IPS-NIHi7 (cell line): ENCODE data around the gene SIRPG.
"Not testable (repeated sequence)": the region's sequence is repeated elsewhere in the genome, so short reads cannot be mapped to it uniquely, and the experiment has no call there.

Source experiments
- DNase-seq: peaks from one replicate; pipeline ENCODE4 v3.0.0; 2012; ENCODE audit warnings: mixed read lengths; ENCODE audit errors: extremely low spot score

SIRPG gene

GRCh38 chr20:1671891-1672669 lies 14.5 kb upstream of the SIRPG start:
- no peak for DNase-seq

DNA sequence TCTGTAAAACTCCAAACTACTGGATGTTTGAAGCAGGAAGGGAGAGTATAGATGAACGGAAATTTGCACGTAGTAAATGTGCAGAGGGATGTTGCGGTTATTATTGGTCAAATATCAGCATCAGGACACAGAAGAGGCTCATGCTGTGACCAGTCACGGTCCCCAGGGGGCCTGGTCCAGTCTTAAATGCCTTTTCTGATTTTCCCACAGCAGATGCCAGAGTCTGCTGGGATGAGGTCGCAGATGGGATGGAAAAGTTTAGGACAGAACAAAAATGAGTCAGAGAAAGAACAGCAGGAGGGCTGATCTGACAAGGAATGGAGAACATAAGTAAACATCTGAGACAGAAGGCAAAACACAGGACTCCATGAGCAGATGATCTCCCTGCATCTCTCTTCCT lies 11.7 kb upstream of the SIRPG start:
- no peak for DNase-seq

DNA sequence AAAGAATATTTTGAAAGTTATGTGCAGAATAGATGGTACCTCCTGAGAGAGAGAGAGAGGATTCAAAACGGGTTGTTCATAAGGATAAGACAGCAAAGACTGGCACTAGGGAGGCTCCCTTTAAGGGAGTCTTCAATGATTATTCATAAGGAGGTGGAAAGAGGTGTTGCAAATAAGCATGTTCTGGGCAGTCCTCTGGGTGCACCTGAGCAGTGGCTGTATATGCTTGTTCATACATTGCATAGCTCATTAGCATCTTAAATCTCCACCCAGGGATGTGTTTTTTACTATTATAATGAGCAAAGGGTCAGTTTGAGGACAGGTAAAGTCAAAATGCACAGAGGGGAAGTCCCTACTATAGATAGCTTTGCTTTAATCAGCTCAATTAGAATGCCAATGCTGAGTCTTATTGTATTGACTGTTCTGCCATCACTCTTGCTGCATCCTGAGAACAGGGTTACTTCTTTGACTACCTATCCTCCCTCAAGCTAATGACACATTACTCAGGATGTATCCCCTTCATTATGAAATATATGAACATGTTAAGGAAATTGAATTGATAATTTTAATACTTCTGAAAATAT lies 10.0 kb upstream of the SIRPG start:
- no peak for DNase-seq

GRCh38 chr20:1666802-1667201 lies 9.2 kb upstream of the SIRPG start:
- no peak for DNase-seq

- DNase-seq, result no peak
These were observed 7.8 kb upstream of the SIRPG start for GRCh38 chr20:1665345-1665744.

GRCh38 chr20:1664911-1665310 lies 7.3 kb upstream of the SIRPG start:
- no peak for DNase-seq

GRCh38 chr20:1663917-1664316 lies 6.3 kb upstream of the SIRPG start:
- no peak for DNase-seq

DNA sequence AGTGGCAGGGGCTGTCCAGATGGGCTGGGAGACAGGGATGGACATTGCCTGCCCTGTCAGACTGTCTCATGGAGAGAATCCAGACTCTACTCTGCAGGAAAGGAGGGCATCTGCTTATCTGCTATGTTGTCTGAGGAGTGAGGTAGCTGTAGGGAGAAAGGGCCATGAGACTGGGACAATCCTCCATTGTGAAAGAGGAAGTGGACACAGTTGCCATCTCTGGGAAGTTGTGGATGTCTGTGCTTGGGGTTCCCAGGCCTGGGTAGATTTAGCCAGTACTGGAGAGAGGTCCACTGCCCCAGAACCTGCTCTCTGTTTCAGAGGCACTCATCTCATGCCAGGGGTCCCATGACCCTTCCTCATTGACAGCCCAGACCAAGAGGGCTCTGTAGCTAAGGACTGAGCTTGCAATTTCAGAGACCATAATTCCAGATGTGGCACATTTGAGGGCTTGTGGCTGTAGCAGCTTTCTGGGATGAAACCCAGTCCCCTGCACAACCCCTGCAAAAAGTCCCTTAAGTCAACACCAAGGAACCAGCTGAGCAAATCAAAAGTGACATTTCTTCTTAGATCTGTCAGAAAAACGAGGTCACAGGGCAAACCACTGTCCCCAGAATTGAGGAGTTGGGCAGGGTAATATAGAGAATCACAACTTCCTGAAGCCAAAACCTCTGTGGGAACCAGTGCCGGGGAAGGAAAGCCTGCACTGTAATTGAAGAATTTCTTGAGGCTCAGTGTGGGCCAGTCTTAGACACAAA lies 4.1 kb upstream of the SIRPG start:
- no peak for DNase-seq

DNA sequence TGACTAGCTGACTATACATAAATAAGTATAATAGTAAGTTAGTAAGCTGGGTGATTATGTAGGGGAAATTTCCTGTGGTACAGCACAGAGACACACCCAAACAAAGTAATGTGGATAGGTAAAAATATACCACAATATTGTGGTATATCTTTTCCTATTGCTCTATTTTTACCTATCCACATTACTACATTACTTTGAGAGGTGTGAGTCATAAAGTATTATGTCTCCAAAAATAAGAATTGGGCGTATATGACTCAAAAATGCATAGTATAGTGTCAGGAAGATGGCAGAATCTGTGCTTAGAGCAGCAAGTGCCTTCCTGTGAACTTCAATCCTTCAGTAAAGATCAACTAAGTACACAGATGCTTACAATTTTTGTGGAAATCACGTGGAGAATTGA lies 2.7 kb upstream of the SIRPG start:
- no peak for DNase-seq

GRCh38 chr20:1656844-1657243 lies 735 bp downstream of the SIRPG start:
- DNase-seq, result no peak

- DNase-seq, result no peak
These were observed 2.6 kb downstream of the SIRPG start for GRCh38 chr20:1654996-1655395.

- no peak for DNase-seq
These were observed 4.6 kb downstream of the SIRPG start for GRCh38 chr20:1652960-1653359.

GRCh38 chr20:1652104-1652503 lies 5.5 kb downstream of the SIRPG start:
- DNase-seq, result no peak

- no peak for DNase-seq
These were observed 6.1 kb downstream of the SIRPG start for GRCh38 chr20:1651268-1652058.

DNA sequence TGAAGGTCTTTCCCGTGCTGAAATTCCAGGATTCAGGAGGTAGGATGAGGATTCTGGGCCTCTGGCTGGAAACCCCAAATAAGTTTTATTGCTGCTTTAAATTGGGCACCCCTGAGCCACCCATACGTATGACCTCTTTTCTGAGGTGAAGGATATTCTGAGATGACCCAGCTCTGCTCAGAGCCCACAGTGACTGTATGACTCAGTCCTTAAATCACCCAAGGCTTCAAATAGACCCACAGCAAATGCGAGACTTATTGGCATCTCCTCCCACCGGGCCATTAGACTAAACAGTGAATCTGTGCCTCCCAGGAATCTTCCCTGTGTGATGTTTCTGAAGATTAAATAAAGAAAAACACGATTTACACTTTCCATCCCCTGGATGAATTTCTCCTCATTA lies 9.5 kb downstream of the SIRPG start:
- no peak for DNase-seq

DNA sequence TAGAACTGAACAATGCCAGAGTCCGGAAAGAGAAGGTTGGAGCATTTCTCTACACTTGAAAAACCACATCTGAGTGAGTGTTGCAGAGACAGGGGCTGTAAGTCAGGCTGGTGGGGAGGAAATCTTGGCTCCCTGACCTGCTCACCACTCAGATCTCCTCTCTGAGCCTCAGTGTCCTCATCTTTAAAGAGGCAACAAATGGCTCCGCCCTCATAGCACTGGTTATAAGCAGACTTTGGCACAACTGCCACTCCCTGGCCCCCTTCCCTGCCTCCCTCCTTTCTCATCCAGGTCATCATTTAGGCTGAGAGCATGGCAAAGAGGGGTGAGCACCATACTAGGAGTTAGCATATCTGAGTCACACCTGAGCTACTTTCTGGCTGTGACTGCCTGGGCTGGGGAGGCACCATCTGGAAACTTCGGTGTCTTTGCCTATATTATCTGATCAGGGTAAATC lies 10.6 kb downstream of the SIRPG start:
- DNase-seq, result no peak

DNA sequence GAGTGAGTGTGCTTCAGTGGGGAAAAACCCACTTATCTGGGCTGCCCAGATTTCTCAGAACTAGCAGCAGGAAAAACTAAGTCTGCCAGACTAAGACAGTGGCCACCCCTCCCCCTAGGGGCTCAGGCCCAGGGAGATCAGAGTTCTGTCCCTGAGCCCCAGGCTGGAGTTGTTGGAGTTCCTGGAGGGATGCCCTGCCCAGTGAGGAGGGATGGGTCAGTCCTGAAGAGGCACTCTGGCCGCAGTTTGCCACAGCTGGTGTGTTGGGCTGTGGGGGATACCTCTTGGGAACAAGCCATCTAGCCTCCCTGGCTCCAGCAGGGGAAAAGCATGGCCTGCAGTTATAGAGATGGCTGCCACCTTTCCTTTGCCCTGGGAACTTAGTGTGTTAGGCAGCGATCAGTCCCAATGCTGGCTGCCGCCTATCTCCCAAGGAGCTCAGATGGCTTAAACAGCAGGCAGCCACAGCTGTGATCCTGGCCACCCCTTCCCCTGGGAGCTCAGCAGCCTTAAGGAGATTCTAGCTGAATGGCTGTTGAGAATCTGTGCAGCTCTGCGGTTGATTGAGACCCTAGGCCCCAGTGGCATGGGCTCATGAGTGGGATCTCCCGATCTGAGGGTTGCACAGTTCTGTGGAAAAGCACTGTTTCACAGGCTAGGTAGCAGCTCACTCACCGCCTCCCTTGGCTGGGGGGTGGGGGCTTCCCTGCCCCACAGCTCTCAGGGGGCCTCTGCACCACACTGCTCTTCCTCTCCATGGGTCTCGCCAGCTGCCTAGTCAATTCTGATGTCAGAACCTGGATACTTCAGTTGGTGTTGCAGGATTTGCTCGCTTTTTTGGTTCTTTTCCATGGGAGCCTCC lies 13.2 kb downstream of the SIRPG start:
- no peak for DNase-seq

DNA sequence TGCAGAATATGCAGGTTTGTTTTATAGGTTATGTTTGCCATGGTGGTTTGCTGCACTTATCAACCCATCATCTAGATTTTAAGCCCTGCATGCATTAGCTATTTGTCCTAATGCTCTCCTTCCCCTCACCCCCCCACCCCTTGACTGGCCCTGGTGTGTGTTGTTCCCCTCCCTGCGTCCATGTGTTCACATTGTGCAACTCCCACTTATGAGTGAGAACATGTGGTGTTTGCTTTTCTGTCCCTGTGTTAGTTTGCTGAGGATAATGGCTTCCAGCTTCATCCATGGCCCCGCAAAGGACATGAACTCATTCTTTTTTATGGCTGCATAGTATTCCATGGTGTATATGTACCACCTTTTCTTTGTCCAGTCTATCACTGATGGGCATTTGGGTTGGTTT lies 18.9 kb downstream of the SIRPG start:
- DNase-seq, result not testable (repeated sequence)

DNA sequence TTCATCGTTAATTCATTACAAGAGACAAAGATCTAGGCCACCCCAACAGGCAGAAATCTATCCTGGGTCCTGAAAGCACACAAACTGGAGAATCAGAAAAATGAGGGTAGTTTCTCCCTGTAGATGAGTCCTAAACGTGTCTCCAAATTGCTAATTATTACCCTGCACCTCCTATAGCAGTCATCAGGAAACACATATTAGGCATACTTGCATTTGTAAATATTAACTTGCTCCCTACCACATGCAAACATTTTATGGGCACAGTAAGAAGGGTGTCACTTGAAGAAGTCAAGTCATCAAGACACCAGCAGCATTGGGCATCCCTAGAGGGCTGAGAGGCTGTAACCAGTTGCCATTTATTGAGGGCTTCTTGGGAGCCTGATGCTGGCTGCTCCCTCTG lies 19.8 kb downstream of the SIRPG start:
- no peak for DNase-seq

DNA sequence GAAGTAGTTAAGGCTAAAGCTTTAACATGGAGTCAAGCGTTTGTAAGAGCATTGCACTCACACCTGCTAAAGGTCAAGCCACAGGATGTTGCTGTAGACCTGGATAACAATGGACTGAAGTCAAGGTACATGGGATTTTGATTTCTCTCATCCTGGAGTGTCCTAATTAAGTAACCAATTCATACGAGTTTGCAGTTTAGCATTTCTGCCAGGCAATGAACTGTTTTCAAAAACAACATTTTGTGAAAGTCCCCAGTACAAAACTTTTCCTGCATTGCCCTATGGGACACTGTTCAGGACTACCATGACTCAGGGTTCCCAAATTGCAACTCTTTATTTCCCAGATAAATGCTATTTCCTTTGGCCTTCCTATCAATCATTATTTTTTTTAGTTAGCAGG lies 20.4 kb downstream of the SIRPG start:
- no peak for DNase-seq

DNA sequence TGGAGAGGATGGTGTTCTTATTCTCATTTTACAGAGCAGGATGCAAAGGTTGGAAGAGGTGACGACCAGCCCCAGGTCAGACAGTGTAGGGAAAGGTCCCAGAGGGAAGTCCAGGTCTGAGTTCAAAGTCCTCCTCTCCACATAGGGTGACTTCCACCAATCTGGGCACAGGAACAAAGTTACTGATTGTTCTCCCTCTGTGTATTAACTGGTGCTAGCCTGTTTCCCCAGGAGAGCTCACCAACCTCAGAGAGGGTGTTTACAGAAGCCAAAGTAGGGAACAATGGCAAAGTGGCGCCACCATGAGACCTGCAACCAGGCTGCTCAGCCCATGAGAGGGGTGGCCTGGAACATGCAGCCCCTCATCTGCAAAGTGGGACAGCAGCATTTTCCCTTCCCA lies 21.0 kb downstream of the SIRPG start:
- DNase-seq, result peak; percentile 46
